ENCODE results near the gene MELTF. TPM values are rescaled to one million over a fixed set of nuclear protein-coding genes. Genes with fewer than 3 reads are reported as not detected.

MELTF gene
- total and polyA plus RNA-seq, 8 donors: 0.45 to 4.4 (median 1.5) TPM

GRCh38 chr3:197001106-197001971, 28.3 kb downstream of the MELTF start:
- WGBS, 5 donors: 93 to 96% (median 94%) methylated on average over 18 to 20 of the region's 20 CpGs

GRCh38 chr3:197000211-197000610, 29.4 kb downstream of the MELTF start:
- no peak for TF ChIP-seq POLR2A (IDR thresholded peaks at IDR 0.05)
- no peak for TF ChIP-seq POLR2AphosphoS5 (IDR thresholded peaks at IDR 0.05)
- no peak for TF ChIP-seq EP300 (IDR thresholded peaks at IDR 0.05)
- TF ChIP-seq CTCF (IDR thresholded peaks at IDR 0.05): no peak
- H3K4me3 ChIP-seq: no peak overlapping the region
- intact Hi-C loops (cut with DNase I; ENCODE audit: low total_unique reads): loop anchor here (10.0 kb wide), 1 partner anchor 185 kb away; no protein-coding TSS in a partner anchor
- H3K27ac ChIP-seq: no peak overlapping the region
- 89 to 93% (median 89%) methylated on average over 5 of the region's 5 CpGs for WGBS, 5 donors
- no peaks in the 10 kb centered on the region for H3K27me3 ChIP-seq
- H3K36me3 ChIP-seq: no peaks in the 10 kb centered on the region
- no peaks in the 10 kb centered on the region for H3K9me3 ChIP-seq
- no peak for DNase-seq
- peaks cover 4 to 19% (median 18%) of the 10 kb centered on the region in 4 donors for H3K4me1 ChIP-seq

More at GRCh38 chr3:197001106-197001971, 28.3 kb downstream of the MELTF start:
- no peak for DNase-seq
- H3K27ac ChIP-seq: peak overlapping the region in 4 of 5 donors; percentile 73 to 89 (median 81)
- no peak for TF ChIP-seq POLR2AphosphoS5 (IDR thresholded peaks at IDR 0.05)
- TF ChIP-seq EP300 (IDR thresholded peaks at IDR 0.05): no peak
- TF ChIP-seq CTCF (IDR thresholded peaks at IDR 0.05): no peak
- TF ChIP-seq POLR2A (IDR thresholded peaks at IDR 0.05): no peak
- H3K36me3 ChIP-seq: no peaks in the 10 kb centered on the region
- peak overlapping the region in 2 of 4 donors; percentile 58 to 61 for H3K4me3 ChIP-seq
- H3K4me1 ChIP-seq: peaks cover 4 to 19% (median 18%) of the 10 kb centered on the region in 4 donors
- H3K9me3 ChIP-seq: no peaks in the 10 kb centered on the region
- H3K27me3 ChIP-seq: no peaks in the 10 kb centered on the region
- intact Hi-C loops (cut with DNase I; ENCODE audit: low total_unique reads): loop anchor here (10.0 kb wide), 1 partner anchor 183 kb away; no protein-coding TSS in a partner anchor

GRCh38 chr3:196998966-196999760, 30.5 kb downstream of the MELTF start:
- no peaks in the 10 kb centered on the region for H3K9me3 ChIP-seq
- DNase-seq: no peak
- intact Hi-C loops (cut with DNase I; ENCODE audit: low total_unique reads): no loop called here
- H3K36me3 ChIP-seq: no peaks in the 10 kb centered on the region
- TF ChIP-seq POLR2A (IDR thresholded peaks at IDR 0.05): no peak
- no peak for TF ChIP-seq EP300 (IDR thresholded peaks at IDR 0.05)
- TF ChIP-seq POLR2AphosphoS5 (IDR thresholded peaks at IDR 0.05): no peak
- TF ChIP-seq CTCF (IDR thresholded peaks at IDR 0.05): no peak
- no peaks in the 10 kb centered on the region for H3K27me3 ChIP-seq
- no peak overlapping the region for H3K4me3 ChIP-seq
- H3K4me1 ChIP-seq: peaks cover 4 to 18% (median 17%) of the 10 kb centered on the region in 4 donors
- 87 to 97% (median 91%) methylated on average over 19 to 21 of the region's 21 CpGs for WGBS, 5 donors
- H3K27ac ChIP-seq: no peak overlapping the region

- 91 to 96% (median 93%) methylated on average over 9 to 15 of the region's 15 CpGs for WGBS, 5 donors
- no peak for DNase-seq
- TF ChIP-seq POLR2A (IDR thresholded peaks at IDR 0.05) (no peak), EP300 (IDR thresholded peaks at IDR 0.05) (no peak), POLR2AphosphoS5 (IDR thresholded peaks at IDR 0.05) (no peak), CTCF (IDR thresholded peaks at IDR 0.05) (no peak)
- no peak overlapping the region for H3K4me3 ChIP-seq
- H3K27ac ChIP-seq: no peak overlapping the region
- peaks cover 0 to 6% (median 5%) of the 10 kb centered on the region in 4 donors for H3K4me1 ChIP-seq
- H3K27me3 ChIP-seq: no peaks in the 10 kb centered on the region
- H3K9me3 ChIP-seq: no peaks in the 10 kb centered on the region
- H3K36me3 ChIP-seq: no peaks in the 10 kb centered on the region
- intact Hi-C loops (cut with DNase I; ENCODE audit: low total_unique reads): no loop called here
These were observed 32.3 kb downstream of the MELTF start for GRCh38 chr3:196997311-196997710.
